Thyroid gland (tissue), 4 donors: ENCODE data around the gene SACM1L. TPM values are rescaled to one million over a fixed set of nuclear protein-coding genes. Genes with fewer than 3 reads are reported as not detected.
A peak's percentile ranks its signal among the peaks of the same experiment; 100 is the strongest.
"Not testable (repeated sequence)": the region's sequence is repeated elsewhere in the genome, so short reads cannot be mapped to it uniquely, and the experiment has no call there.

Experiments used
- DNase-seq, 2 donors: peaks; one replicate each; pipeline ENCODE4 v3.0.0-alpha.2; 2019
- H3K27ac ChIP-seq, 3 donors: fragments of 200-600 bp; sonication (generic); 1 replicate in 2 of 3; 2 replicates in 1 of 3; pipeline ENCODE4 v1.5.1; 2016 to 2019; ENCODE audit warnings: mild to moderate bottlenecking in 1 of 3, moderate library complexity in 1 of 3
- H3K27me3 ChIP-seq: fragments of 200-600 bp; sonication (generic); one replicate; pipeline ENCODE4 v1.5.1; 2019
- H3K36me3 ChIP-seq, 2 donors: fragments of 200-600 bp; sonication (generic); one replicate each; pipeline ENCODE4 v1.5.1; 2016 to 2019
- H3K4me1 ChIP-seq, 2 donors: fragments of 200-600 bp; sonication (generic); one replicate each; pipeline ENCODE4 v1.5.1; 2017 to 2019
- H3K4me3 ChIP-seq, 3 donors: fragments of 200-600 bp; sonication (generic); replicated peaks in 1 of 3; 1 replicate in 2 of 3; 2 replicates in 1 of 3; pipeline ENCODE4 v1.5.1; 2016; ENCODE audit warnings: mild to moderate bottlenecking in 1 of 3
- H3K9me3 ChIP-seq: fragments of 200-600 bp; sonication (generic); one replicate; pipeline ENCODE4 v1.5.1; 2017
- CTCF ChIP-seq, 6 experiments: fragments of 200-600 bp in 3 of 6; fragments of 450-650 bp in 3 of 6; sonication (generic) in 3 of 6; IDR thresholded peaks; one replicate each; pipeline ENCODE4 v1.5.1; 2016 to 2019; ENCODE audit warnings: antibody characterized with exemption in 6 of 6, mild to moderate bottlenecking in 2 of 6, inconsistent platforms in 1 of 6, moderate library complexity in 1 of 6
- POLR2A ChIP-seq, 2 donors: fragments of 450-650 bp; IDR thresholded peaks; one replicate each; pipeline ENCODE4 v1.6.1; 2017; ENCODE audit warnings: antibody characterized with exemption in 2 of 2, mild to moderate bottlenecking in 2 of 2, moderate library complexity in 1 of 2
- WGBS, 2 donors: methylation state at CpG; one replicate each; pipeline ENCODE4 v1.1.5; 2017; 5-methylcytosine and 5-hydroxymethylcytosine counted together
- intact Hi-C: fragments of 100-400 bp; cut with DNase I; formaldehyde crosslinking; loops from one replicate; pipeline ENCODE4 v1.15.1; 2023
- total RNA-seq, 4 donors: library from RNA; depleted of rRNA; stranded (reverse); fragments of >200 nt; gene quantifications; one replicate each; pipeline ENCODE4 v1.2.3, GENCODE V29; 2016

The SACM1L gene
- total RNA-seq, 4 donors from 2014 or later, result 87.0 to 161 (median 111) TPM

GRCh38 chr3:45746777-45747622, 57.8 kb downstream of the SACM1L start:
- Histone ChIP-seq H3K4me3 (no peak overlapping the region), H3K4me1 (no peaks in the 10 kb centered on the region), H3K36me3 (peaks cover 22 to 28% of the 10 kb centered on the region in 2 donors), H3K9me3 (no peaks in the 10 kb centered on the region), H3K27ac (no peak overlapping the region), H3K27me3 (no peaks in the 10 kb centered on the region)
- intact Hi-C loops, result no loop called here
- DNase-seq, result no peak
- TF ChIP-seq POLR2A (IDR thresholded peaks at IDR 0.05) (peak in 1 of 2 donors; percentile 1), CTCF (IDR thresholded peaks at IDR 0.05) (no peak)
- WGBS, 2 donors, result 87 to 99% methylated on average over 8 to 12 of the region's 18 CpGs

DNA sequence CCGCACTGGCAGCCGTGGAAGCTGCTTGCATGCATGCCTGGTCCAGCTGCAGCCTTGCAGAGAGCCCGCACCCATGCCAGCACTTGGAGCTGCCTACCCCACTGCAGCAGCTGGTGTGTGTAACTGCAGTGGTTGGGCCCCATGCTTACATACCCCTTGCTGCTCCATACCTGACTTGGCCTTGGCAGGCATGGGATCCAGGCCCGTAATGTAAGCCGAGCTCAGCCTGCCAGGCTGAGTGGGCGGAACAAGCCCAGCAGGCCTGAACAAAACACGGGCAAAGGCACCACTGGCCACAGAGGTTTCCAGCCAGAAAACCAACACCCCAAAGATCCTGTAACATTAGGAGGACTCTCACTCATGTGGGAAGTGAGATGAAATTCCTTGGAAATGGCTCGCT, 58.9 kb downstream of the SACM1L start:
- no peak overlapping the region for H3K4me3 ChIP-seq
- no peaks in the 10 kb centered on the region for H3K4me1 ChIP-seq
- WGBS, 2 donors, result 87% methylated on average over 8 of the region's 8 CpGs
- no peak overlapping the region for H3K27ac ChIP-seq
- peaks cover 22 to 28% of the 10 kb centered on the region in 2 donors for H3K36me3 ChIP-seq
- H3K9me3 ChIP-seq, result no peaks in the 10 kb centered on the region
- H3K27me3 ChIP-seq, result no peaks in the 10 kb centered on the region
- no peak for DNase-seq
- intact Hi-C loops, result no loop called here
- no peak for TF ChIP-seq CTCF (IDR thresholded peaks at IDR 0.05)
- no peak for TF ChIP-seq POLR2A (IDR thresholded peaks at IDR 0.05)

GRCh38 chr3:45749036-45749600, 59.9 kb downstream of the SACM1L start:
- H3K27me3 ChIP-seq, intact Hi-C loops, H3K27ac ChIP-seq, DNase-seq, H3K9me3 ChIP-seq, H3K4me3 ChIP-seq, H3K4me1 ChIP-seq: not testable (repeated sequence)
- peaks cover 15 to 26% of the 10 kb centered on the region in 2 donors for H3K36me3 ChIP-seq
- WGBS, 2 donors, result 80 to 86% methylated on average over 4 of the region's 4 CpGs

GRCh38 chr3:45749880-45750279, 60.7 kb downstream of the SACM1L start:
- intact Hi-C loops, result no loop called here
- Histone ChIP-seq H3K36me3 (peaks cover 15 to 21% of the 10 kb centered on the region in 2 donors), H3K4me1 (no peaks in the 10 kb centered on the region), H3K4me3 (no peak overlapping the region), H3K27ac (no peak overlapping the region), H3K27me3 (no peaks in the 10 kb centered on the region), H3K9me3 (no peaks in the 10 kb centered on the region)
- no peak for TF ChIP-seq POLR2A (IDR thresholded peaks at IDR 0.05)
- TF ChIP-seq CTCF (IDR thresholded peaks at IDR 0.05), result no peak
- 81 to 85% methylated on average over 4 of the region's 4 CpGs for WGBS, 2 donors
- DNase-seq, result no peak

- no peak overlapping the region for H3K27ac ChIP-seq
- no peaks in the 10 kb centered on the region for H3K4me1 ChIP-seq
- 91 to 92% methylated on average over 7 of the region's 7 CpGs for WGBS, 2 donors
- intact Hi-C loops, result no loop called here
- no peaks in the 10 kb centered on the region for H3K9me3 ChIP-seq
- no peak for DNase-seq
- no peak overlapping the region for H3K4me3 ChIP-seq
- H3K27me3 ChIP-seq, result no peaks in the 10 kb centered on the region
- peaks cover 2 to 4% of the 10 kb centered on the region in 2 donors for H3K36me3 ChIP-seq
- TF ChIP-seq POLR2A (IDR thresholded peaks at IDR 0.05) (no peak), CTCF (IDR thresholded peaks at IDR 0.05) (no peak)
Observed at GRCh38 chr3:45751537-45752242, 62.5 kb downstream of the SACM1L start.
